SU-DHL-6 (cell line): ENCODE data around the gene RAPSN.

ENCODE experiments used
- CTCF ChIP-seq: fragments of 200-600 bp; sonication (generic); IDR thresholded peaks from one replicate; pipeline ENCODE4 v1.5.1; 2017; ENCODE audit warnings: antibody characterized with exemption, mild to moderate bottlenecking, low read length, moderate library complexity; ENCODE audit not compliant: insufficient read depth, poor library complexity, severe bottlenecking
- EZH2phosphoT487 ChIP-seq: fragments of 200-600 bp; sonication (generic), shearing (Covaris generic); conservative IDR thresholded peaks from 2 replicates; pipeline ENCODE4 v1.6.1; 2018; ENCODE audit warnings: mild to moderate bottlenecking, antibody characterized with exemption, low read length, moderate library complexity, mixed read lengths

- TF ChIP-seq CTCF (no peak), EZH2phosphoT487 (no peak)
Observed at GRCh38 chr11:47403135-47403534, 45.8 kb downstream of the RAPSN start.
